Ureter (tissue), 1 donor: Measurements from ENCODE around the gene CXorf51A. TPM values are rescaled to one million over a fixed set of nuclear protein-coding genes. Genes with fewer than 3 reads are reported as not detected.
"Not testable (repeated sequence)": the region's sequence is repeated elsewhere in the genome, so short reads cannot be mapped to it uniquely, and the experiment has no call there.

Experiments
- DNase-seq: peaks from one replicate; pipeline ENCODE4 v3.0.0-alpha.2; 2020; ENCODE audit warnings: low spot score
- total RNA-seq: library from RNA; stranded (reverse); gene quantifications from one replicate; pipeline ENCODE4 v1.2.4, GENCODE V29; 2023
- donor health status: DM: yes; HTN: yes; CAD: no.

Gene CXorf51A
- not detected for total RNA-seq

GRCh38 chrX:146814644-146815043 lies at the start of gene CXorf51A:
Gene CXorf51A, minus strand, starts transcription at chrX:146814744. Its CDS starts 21 bp downstream, at chrX:146814723.
- not testable (repeated sequence) for DNase-seq

- no peak for DNase-seq
Observed at GRCh38 chrX:146863566-146863965, 49.0 kb upstream of the CXorf51A start.

- no peak for DNase-seq
Observed at GRCh38 chrX:146854281-146854680, 39.7 kb upstream of the CXorf51A start.

GRCh38 chrX:146831994-146832393 lies 17.4 kb upstream of the CXorf51A start:
- no peak for DNase-seq

GRCh38 chrX:146809471-146809870 lies 5.1 kb downstream of the CXorf51A start, which contains the start of gene CXorf51B:
Gene CXorf51B, plus strand, starts transcription at chrX:146809771. Its CDS starts 21 bp downstream, at chrX:146809792.
- not testable (repeated sequence) for DNase-seq

Other genes starting within 250 kb of the CXorf51A start
- gene CXorf51B, start 5.0 kb downstream of the CXorf51A start, total RNA-seq, result not detected